NT2/D1 (cell line): ENCODE measurements around the gene ENTPD2.

Source experiments
- DNase-seq: peaks from one replicate; pipeline ENCODE4 v3.0.0-alpha.2; 2011; ENCODE audit warnings: low read depth, low spot score
- H3K27me3 ChIP-seq: 2 replicates; pipeline ENCODE4 v1.6.0; 2011; ENCODE audit warnings: mild to moderate bottlenecking; ENCODE audit not compliant: insufficient read length, insufficient read depth
- H3K36me3 ChIP-seq: 2 replicates; pipeline ENCODE4 v1.6.1; 2011; ENCODE audit warnings: mild to moderate bottlenecking, low read length, mixed read lengths; ENCODE audit not compliant: insufficient read depth, insufficient read length
- H3K4me1 ChIP-seq: 2 replicates; pipeline ENCODE4 v1.5.1; 2011; ENCODE audit not compliant: insufficient read depth, insufficient read length
- H3K4me3 ChIP-seq: 2 replicates; pipeline ENCODE4 v1.5.1; 2011; ENCODE audit warnings: low read depth; ENCODE audit not compliant: insufficient read length
- H3K9ac ChIP-seq: 2 replicates; pipeline ENCODE4 v1.6.0; 2011; ENCODE audit warnings: low read depth; ENCODE audit not compliant: insufficient read length
- H3K9me3 ChIP-seq: 2 replicates; pipeline ENCODE4 v1.5.1; 2011; ENCODE audit warnings: mild to moderate bottlenecking, low read length; ENCODE audit not compliant: insufficient read depth
- SUZ12 ChIP-seq: IDR thresholded peaks from 2 replicates; pipeline ENCODE4 v1.6.1; 2011; ENCODE audit not compliant: insufficient read length, insufficient read depth; ENCODE audit errors: extremely low read depth
- YY1 ChIP-seq: IDR thresholded peaks from 2 replicates; pipeline ENCODE4 v1.6.1; 2011; ENCODE audit not compliant: insufficient read length, insufficient read depth
- ZNF274 ChIP-seq: IDR thresholded peaks from 2 replicates; pipeline ENCODE4 v1.6.1; 2011; ENCODE audit warnings: mild to moderate bottlenecking, low read depth, low read length

ENTPD2 gene

GRCh38 chr9:137056739-137057415 lies 3.0 kb upstream of the ENTPD2 start:
- Histone ChIP-seq H3K4me1 (peaks cover 19% of the 10 kb centered on the region), H3K27me3 (peaks cover 38% of the 10 kb centered on the region), H3K4me3 (no peak overlapping the region), H3K9ac (peak overlapping the region; percentile 24), H3K36me3 (no peaks in the 10 kb centered on the region), H3K9me3 (no peaks in the 10 kb centered on the region)
- TF ChIP-seq SUZ12 (no peak), YY1 (no peak), ZNF274 (no peak)
- no peak for DNase-seq

GRCh38 chr9:137055385-137056364 lies 1.8 kb upstream of the ENTPD2 start:
- Histone ChIP-seq H3K4me1 (peaks cover 19% of the 10 kb centered on the region), H3K9me3 (no peaks in the 10 kb centered on the region), H3K4me3 (no peak overlapping the region), H3K36me3 (no peaks in the 10 kb centered on the region), H3K27me3 (peaks cover 50% of the 10 kb centered on the region), H3K9ac (peak overlapping the region; percentile 23)
- no peak for TF ChIP-seq SUZ12
- TF ChIP-seq YY1: no peak
- TF ChIP-seq ZNF274: no peak
- no peak for DNase-seq

GRCh38 chr9:137054932-137055384 lies 1.1 kb upstream of the ENTPD2 start:
- Histone ChIP-seq H3K4me1 (peaks cover 23% of the 10 kb centered on the region), H3K36me3 (no peaks in the 10 kb centered on the region), H3K9ac (peak overlapping the region; percentile 76), H3K9me3 (no peaks in the 10 kb centered on the region), H3K4me3 (no peak overlapping the region), H3K27me3 (peaks cover 57% of the 10 kb centered on the region)
- TF ChIP-seq ZNF274 (no peak), YY1 (no peak), SUZ12 (no peak)
- DNase-seq: no peak

- H3K9ac ChIP-seq: peak overlapping the region; percentile 76
- H3K36me3 ChIP-seq: no peaks in the 10 kb centered on the region
- peaks cover 70% of the 10 kb centered on the region for H3K27me3 ChIP-seq
- peak overlapping the region; percentile 49 for H3K4me3 ChIP-seq
- H3K9me3 ChIP-seq: no peaks in the 10 kb centered on the region
- TF ChIP-seq SUZ12 (peak; percentile 40), YY1 (no peak)
- H3K4me1 ChIP-seq: peaks cover 28% of the 10 kb centered on the region
- DNase-seq: no peak
These were observed 590 bp downstream of the ENTPD2 start for GRCh38 chr9:137052998-137053943.

GRCh38 chr9:137052293-137052692 lies 1.6 kb downstream of the ENTPD2 start:
- DNase-seq: no peak
- Histone ChIP-seq H3K9me3 (no peaks in the 10 kb centered on the region), H3K9ac (no peak overlapping the region), H3K4me3 (no peak overlapping the region), H3K4me1 (peaks cover 28% of the 10 kb centered on the region), H3K27me3 (peaks cover 79% of the 10 kb centered on the region), H3K36me3 (no peaks in the 10 kb centered on the region)
- TF ChIP-seq SUZ12: no peak
- no peak for TF ChIP-seq YY1
- no peak for TF ChIP-seq ZNF274

GRCh38 chr9:137051145-137051724 lies 2.6 kb downstream of the ENTPD2 start:
- Histone ChIP-seq H3K9ac (no peak overlapping the region), H3K4me3 (no peak overlapping the region), H3K36me3 (no peaks in the 10 kb centered on the region), H3K4me1 (peaks cover 28% of the 10 kb centered on the region), H3K27me3 (peaks cover 83% of the 10 kb centered on the region), H3K9me3 (no peaks in the 10 kb centered on the region)
- TF ChIP-seq SUZ12 (no peak), YY1 (no peak), ZNF274 (no peak)
- DNase-seq: no peak
